ENCODE measurements around the gene IL21. TPM values are rescaled to one million over a fixed set of nuclear protein-coding genes. Genes with fewer than 3 reads are reported as not detected.

The IL21 gene
- total and polyA plus RNA-seq, 10 donors: 0.09 to 0.20 (median 0.10) TPM; not detected in 5

DNA sequence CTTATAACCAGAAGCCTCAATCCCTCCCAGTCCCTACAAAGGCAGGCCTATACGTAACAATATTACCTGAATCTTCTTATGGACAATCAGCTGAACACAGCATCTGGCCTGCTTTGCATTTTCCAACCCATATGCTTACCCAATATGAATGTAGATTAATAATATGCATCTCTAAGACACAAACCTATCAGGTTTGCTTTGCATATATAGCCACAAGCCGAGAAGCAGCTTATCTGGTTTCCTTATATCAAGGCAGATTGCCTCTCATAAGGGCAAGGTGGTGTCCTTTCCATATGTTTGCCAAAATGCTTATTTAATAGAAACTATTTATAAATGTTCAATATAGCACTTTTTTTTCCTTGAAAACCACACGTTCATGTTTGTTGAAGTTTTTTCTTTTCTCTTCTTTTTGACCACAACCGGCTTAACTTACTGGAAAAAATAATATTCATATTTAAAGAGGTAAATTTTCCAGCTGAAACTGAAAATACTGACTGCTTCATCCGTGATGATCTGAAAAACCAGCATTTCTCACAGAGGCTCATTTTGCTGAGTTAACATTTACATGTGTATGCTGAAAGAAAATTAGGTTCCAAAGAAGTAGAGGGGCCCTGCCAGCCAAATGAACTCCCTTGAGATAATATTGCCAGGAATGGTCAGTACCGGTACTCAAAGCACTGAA lies 3.8 kb downstream of the IL21 start:
- Histone ChIP-seq H3K36me3 (no peaks in the 10 kb centered on the region), H3K27ac (no peak overlapping the region), H3K27me3 (replicated peaks in 1 of 7) (no peaks in the 10 kb centered on the region), H3K4me3 (no peak overlapping the region), H3K4me1 (no peaks in the 10 kb centered on the region), H3K9me3 (no peaks in the 10 kb centered on the region)
- TF ChIP-seq POLR2A (IDR thresholded peaks at IDR 0.05) (no peak), POLR2AphosphoS5 (IDR thresholded peaks at IDR 0.05) (no peak)
- TF ChIP-seq, protein P1, sequence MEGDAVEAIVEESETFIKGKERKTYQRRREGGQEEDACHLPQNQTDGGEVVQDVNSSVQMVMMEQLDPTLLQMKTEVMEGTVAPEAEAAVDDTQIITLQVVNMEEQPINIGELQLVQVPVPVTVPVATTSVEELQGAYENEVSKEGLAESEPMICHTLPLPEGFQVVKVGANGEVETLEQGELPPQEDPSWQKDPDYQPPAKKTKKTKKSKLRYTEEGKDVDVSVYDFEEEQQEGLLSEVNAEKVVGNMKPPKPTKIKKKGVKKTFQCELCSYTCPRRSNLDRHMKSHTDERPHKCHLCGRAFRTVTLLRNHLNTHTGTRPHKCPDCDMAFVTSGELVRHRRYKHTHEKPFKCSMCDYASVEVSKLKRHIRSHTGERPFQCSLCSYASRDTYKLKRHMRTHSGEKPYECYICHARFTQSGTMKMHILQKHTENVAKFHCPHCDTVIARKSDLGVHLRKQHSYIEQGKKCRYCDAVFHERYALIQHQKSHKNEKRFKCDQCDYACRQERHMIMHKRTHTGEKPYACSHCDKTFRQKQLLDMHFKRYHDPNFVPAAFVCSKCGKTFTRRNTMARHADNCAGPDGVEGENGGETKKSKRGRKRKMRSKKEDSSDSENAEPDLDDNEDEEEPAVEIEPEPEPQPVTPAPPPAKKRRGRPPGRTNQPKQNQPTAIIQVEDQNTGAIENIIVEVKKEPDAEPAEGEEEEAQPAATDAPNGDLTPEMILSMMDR (IDR thresholded peaks at IDR 0.05 in 8 of 11, conservative IDR thresholded peaks at IDR 0.05 in 3 of 11): no peak
- WGBS, 5 donors: 64 to 77% (median 75%) methylated on average over 6 of the region's 6 CpGs
- intact Hi-C loops (cut with DNase I; ENCODE audit: low total_unique reads): no loop called here
- no peak for DNase-seq

DNA sequence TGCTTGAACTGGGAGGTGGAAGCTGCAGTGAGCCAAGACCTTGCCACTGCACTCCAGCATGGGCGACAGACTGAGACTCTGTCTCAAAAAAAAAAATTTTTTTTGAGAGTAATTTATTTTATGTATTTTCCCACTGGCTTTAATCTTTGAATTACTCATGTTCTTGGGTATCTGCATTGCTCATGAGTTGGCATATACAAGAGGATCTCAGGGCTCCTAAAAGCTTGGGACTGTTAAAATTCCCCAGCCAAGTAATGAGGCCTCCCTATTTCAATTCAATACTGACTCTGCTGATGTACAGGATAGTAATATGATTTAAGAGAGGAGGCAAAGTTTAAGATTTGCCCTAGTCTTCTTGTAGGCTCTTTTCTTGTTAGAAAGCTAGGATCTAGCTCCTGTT lies 6.2 kb downstream of the IL21 start:
- TF ChIP-seq POLR2A (IDR thresholded peaks at IDR 0.05) (no peak), POLR2AphosphoS5 (IDR thresholded peaks at IDR 0.05) (no peak)
- TF ChIP-seq, protein P1 (IDR thresholded peaks at IDR 0.05 in 8 of 11, conservative IDR thresholded peaks at IDR 0.05 in 3 of 11): no peak
- no peaks in the 10 kb centered on the region for H3K36me3 ChIP-seq
- no peaks in the 10 kb centered on the region for H3K9me3 ChIP-seq
- 89 to 100% (median 93%) methylated on average over 1 of the region's 1 CpG for WGBS, 5 donors
- H3K27me3 ChIP-seq (replicated peaks in 1 of 7): no peaks in the 10 kb centered on the region
- H3K27ac ChIP-seq: no peak overlapping the region
- H3K4me3 ChIP-seq: no peak overlapping the region
- no peaks in the 10 kb centered on the region for H3K4me1 ChIP-seq
- intact Hi-C loops (cut with DNase I; ENCODE audit: low total_unique reads): no loop called here
- DNase-seq: no peak

DNA sequence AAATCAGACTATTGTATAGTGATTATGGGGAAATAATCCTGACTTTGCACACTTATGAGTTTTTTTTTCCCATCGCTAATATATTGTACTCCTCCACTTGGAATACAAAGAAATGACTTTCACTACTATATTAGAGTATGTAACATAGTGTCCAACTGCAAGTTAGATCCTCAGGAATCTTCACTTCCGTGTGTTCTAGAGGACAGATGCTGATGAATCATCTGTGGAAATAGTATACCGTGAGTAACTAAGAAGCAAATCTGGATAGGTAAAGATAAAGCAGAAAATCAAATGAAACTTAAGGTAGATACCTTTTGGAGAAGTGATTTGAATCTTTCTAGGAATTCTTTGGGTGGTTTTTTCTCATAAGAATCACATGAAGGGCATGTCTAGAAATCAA lies 8.3 kb downstream of the IL21 start:
- H3K27ac ChIP-seq: no peak overlapping the region
- no peak for TF ChIP-seq POLR2AphosphoS5 (IDR thresholded peaks at IDR 0.05)
- TF ChIP-seq, protein P1 (IDR thresholded peaks at IDR 0.05 in 8 of 11, conservative IDR thresholded peaks at IDR 0.05 in 3 of 11): no peak
- TF ChIP-seq POLR2A (IDR thresholded peaks at IDR 0.05): no peak
- WGBS, 5 donors: 76 to 91% (median 90%) methylated on average over 3 of the region's 3 CpGs
- H3K4me1 ChIP-seq: no peaks in the 10 kb centered on the region
- H3K36me3 ChIP-seq: no peaks in the 10 kb centered on the region
- no peaks in the 10 kb centered on the region for H3K9me3 ChIP-seq
- no peak for DNase-seq
- no peaks in the 10 kb centered on the region for H3K27me3 ChIP-seq (replicated peaks in 1 of 7)
- no peak overlapping the region for H3K4me3 ChIP-seq
- intact Hi-C loops (cut with DNase I; ENCODE audit: low total_unique reads): no loop called here

DNA sequence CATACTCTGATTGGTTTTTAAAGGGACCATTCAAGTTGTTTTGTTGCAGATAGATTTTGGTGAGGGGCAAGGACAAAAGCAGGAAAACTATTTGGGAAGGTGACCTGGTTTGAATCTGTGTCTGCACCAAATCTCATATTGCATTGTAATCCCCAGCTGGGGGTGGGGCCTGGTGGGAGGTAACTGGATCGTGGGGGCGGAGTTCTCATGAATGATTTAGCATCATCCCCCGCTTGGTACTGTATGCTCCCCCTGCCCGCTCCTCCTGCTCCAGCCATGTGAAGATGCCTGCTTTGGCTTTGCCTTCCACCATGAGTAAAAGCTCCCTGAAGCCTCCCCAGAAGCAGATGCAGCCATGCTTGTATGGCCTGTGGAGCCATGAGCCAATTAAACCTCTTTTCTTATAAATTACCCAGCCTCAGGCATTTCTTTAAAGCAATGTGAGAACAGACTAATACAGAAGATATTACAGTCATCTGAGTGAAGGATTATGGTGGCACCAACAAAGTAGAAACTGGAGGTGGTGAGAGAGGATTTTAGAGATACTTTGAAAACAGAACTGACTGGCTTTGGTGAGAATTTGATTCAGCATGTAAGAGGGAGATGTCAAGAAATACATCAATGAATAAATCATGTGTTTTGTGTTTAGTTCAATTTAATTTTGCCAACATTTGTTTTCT lies 14.4 kb downstream of the IL21 start:
- intact Hi-C loops (cut with DNase I; ENCODE audit: low total_unique reads): loop anchor here (10.0 kb wide), 1 partner anchor 108 kb away; no protein-coding TSS in a partner anchor
- Histone ChIP-seq H3K36me3 (no peaks in the 10 kb centered on the region), H3K4me1 (no peaks in the 10 kb centered on the region), H3K4me3 (no peak overlapping the region), H3K27me3 (replicated peaks in 1 of 7) (peaks cover 0 to 25% (median 0%) of the 10 kb centered on the region in 7 donors), H3K27ac (no peak overlapping the region), H3K9me3 (no peaks in the 10 kb centered on the region)
- TF ChIP-seq POLR2AphosphoS5 (IDR thresholded peaks at IDR 0.05) (no peak), POLR2A (IDR thresholded peaks at IDR 0.05) (no peak)
- TF ChIP-seq, protein P1 (IDR thresholded peaks at IDR 0.05 in 8 of 11, conservative IDR thresholded peaks at IDR 0.05 in 3 of 11): no peak
- no peak for DNase-seq
- WGBS, 5 donors: 69 to 89% (median 86%) methylated on average over 4 of the region's 4 CpGs

Measured in spleen (tissue), 11 donors.